LoVo (cell line): ENCODE data around the gene ID2.

ENCODE experiments used
- DNase-seq: peaks from one replicate; pipeline ENCODE4 v3.0.0-alpha.2; 2016; ENCODE audit warnings: low spot score

The ID2 gene

DNA sequence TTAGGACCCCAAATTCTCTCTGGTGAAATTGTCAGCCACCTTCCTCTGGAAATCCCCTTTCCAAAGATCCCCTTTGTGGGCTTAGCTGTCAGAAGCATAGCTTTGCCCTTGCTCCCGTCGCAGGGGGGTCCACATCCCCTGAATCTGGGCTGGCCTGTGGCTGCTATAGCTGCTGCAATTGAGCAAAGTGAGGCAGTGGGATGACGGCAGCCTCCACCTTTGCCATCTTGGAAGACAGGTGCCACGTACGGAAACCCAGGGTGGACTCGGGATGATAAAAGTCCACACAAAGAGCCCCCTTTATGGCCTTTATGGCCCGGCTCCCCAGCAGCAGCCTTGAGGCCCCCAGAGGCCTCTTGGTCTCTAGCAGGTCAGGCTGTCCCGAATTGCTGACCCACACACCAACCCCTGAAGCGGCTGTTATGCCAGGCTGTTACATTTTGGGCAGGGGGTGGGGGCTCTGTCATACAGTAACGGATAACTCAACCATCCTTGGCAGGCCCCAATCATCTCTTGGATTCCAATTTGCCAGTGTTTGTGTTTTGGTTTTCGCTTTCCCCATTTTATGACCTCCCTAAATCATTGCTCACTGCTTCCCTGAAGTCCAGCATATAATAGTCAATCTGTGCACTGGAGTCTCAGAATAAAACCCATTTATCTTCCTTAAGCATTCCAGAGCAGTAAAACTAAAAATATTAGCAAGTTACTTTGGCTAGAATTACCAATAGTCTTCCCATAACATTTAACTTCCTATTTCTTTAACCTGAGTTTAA is 33.2 kb upstream of the ID2 start:
- DNase-seq, result no peak

DNA sequence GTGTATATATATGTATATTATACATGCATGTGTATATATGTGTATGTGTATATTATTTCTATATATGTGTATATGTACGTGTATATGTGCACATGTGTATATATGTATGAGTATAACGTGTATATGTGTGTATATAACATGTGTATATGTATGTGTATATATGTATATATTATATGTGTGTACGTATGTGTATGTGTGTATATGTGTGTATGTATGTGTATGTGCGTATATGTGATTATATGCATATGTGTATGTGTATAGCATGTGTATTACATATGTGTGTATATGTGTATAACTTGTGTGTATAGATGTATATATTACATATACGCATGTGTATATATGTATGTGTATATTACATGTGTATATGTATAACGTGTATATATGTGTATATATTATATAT is 32.1 kb upstream of the ID2 start:
- no peak for DNase-seq

DNA sequence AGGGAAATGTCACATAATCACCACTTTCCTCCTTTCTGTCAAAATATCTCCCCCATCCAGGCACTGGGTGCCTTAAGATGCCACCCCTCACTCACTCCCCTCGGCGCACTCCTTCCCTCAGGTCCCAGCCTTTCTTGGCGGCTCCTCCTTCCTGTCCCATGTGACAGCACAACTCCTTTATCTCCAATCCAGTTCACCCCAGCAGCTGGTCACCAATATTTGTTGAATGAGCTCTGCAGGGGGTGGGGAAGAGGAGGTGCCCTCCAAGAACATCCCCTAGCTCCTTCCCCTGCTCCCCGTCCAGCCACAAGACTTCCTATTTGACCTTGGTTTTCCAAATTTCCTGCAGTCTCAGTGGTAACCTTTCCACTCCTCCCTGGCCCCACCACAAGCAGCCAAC is 31.6 kb upstream of the ID2 start:
- DNase-seq, result no peak

- DNase-seq, result no peak
Measured at GRCh38 chr2:8652774-8653426, 29.0 kb upstream of the ID2 start.

- no peak for DNase-seq
Measured at GRCh38 chr2:8653485-8653884, 28.4 kb upstream of the ID2 start.

DNA sequence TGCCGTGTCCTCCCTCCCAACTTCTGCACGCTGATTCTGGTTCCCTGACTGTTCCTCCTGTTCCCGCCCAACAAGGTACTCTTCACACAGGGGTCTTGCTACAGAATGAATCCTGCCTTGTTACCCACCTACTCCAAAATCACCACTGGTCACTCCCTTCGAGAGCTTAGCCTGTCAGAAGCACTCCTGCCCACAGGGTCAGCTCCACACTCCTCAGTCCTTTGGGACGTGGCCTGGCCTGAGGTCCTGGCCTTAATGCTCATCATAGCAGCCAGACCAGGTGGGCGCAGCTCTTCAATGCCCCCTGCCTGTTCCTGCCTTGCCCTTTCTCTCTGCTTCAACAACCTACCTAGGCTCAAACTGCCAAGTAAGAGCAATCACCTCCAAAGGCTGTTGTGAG is 27.8 kb upstream of the ID2 start:
- no peak for DNase-seq

DNA sequence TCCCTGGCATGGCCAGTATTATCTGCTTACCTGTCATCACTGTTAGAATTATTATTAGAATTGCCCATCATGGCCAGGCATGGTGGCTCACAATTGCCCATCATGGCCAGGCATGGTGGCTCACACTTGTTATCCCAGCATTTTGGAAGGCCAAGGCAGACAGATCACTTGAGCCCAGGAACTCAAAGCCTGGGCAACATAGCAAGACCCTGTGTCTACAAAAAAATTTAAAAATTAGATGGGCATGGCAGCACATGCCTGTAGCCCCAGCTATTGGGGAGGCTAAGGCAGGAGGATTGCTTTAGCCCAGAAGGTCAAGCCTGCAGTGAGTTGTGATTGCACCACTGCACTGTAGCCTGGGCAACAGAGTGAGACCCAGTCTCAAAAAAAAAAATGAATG is 27.4 kb upstream of the ID2 start:
- no peak for DNase-seq

GRCh38 chr2:8656160-8656641 is 25.7 kb upstream of the ID2 start:
- DNase-seq, result no peak

- DNase-seq, result no peak
Measured at GRCh38 chr2:8656811-8657210, 25.0 kb upstream of the ID2 start.

GRCh38 chr2:8657423-8658062 is 24.3 kb upstream of the ID2 start:
- DNase-seq, result no peak

DNA sequence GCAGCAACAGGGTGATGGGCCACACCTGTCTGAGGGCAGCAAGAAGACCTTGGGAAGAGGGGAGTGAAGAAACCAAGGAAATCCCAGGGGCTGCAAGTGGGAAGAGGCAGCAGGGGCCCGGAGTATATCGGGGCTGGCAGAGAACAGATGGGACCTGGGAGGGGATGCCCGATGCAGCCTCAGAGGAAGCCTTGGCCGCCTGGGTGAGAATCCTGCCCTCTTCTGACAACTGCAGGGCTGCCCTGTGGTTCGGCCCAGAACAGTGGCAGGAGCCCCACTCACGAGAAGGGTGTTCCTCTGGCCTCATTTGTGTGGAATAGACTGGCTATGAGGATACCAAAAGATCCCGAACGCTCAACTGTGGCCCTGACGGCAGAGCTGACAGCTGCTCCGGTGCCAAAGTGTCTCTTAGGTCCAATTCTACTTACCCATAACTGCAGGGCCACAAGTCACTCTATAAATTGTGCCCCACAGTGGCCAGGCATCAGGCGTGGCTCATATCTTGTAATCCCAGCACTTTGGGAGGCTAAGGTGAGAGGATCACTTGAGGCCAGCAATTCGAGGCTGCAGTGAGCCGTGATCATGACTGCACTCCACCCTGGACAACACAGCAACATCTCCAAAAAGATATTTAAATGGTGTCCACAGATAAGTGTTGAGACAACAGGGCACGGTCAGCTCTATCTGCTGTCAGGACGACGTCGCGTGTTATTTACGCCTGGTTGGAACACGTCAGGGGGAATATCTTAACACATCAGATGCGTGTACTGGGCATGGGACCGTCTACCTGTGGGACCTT is 23.6 kb upstream of the ID2 start:
- no peak for DNase-seq

DNA sequence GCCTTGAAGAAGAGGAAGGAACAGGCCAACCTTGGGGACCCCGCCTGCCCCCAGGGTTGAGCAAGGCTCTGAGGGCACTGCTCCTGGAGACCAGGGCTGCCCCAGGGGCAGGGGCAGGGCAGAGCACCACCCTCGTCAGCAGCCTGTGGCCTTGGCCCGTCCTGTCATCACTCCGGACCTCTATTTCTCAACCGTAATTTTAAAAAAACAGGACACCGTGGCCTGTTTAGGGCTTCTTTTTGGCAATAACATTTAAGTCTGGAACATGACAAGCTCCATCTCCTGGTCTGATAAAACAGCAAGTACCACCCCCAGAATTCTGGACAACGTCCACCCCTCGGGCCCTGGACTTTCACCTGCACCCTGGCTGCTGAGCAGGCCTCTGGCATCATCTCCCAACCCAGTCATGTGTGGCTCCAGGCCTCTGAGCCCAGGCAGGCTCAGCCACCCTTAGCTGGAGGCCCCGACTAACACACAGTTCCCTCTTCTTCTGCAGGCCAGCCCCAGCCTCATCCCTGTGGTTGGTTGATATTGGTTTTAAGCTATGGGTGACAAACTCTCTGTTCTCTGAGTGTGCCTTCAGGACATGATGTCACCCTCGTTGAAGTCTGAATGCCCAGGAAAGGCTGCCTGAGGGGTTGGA is 22.6 kb upstream of the ID2 start:
- DNase-seq, result no peak

DNA sequence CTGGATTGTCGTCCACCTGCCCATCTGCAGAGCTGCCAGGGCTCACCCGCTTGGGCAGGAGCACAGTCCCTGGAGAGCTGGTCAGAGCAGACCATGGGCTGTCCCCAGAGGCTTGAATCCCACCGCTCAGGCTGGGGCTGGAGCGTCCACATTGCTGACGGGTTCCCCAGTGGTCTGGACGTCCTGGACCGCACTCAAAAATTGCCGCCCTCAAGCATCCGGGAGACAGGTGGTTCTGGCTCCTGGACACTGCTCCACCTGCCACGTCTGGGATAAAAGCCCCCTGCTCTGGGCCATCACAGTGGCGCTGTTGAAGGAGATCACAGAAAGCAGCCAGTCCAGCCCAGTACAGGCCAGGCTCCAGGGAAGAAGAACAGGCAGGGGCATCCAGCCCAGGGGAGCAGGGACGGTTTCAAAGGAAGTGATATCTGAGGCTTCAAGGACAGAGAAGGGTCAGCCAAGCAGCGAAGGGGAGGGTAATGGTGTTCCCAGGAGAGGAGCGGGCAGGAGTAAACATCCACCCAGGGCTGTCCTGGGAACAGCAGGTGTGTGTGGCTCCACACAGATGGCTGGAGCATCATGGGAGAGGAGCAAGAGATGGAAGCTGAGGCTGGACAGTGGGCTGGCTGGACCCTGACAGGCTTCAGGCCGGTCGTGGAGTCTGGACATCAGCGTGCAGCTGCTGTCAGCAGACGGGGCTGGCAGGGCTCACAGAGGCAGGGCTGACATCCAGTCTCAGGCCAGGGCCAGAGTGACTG is 21.9 kb upstream of the ID2 start:
- DNase-seq, result no peak

DNA sequence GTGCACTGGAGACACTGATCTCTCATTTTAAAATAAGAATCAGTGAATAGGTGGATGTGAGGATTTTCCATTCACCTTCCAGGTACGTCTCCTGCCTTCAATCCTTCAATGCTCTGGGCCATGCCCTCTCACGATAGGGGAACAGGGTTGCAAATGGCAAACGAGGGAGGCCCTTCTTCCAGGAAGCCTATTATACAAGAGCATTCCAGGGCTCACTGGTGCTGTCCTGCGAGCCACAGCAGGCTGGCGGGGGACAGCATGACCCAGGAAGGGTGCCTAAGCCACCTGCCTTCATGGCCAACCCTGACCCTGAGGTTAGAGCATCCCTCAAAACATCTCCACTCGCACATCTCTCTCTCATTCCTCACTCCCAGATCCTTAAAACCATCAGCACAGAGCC is 20.6 kb upstream of the ID2 start:
- DNase-seq, result no peak

- DNase-seq, result no peak
Measured at GRCh38 chr2:8661736-8662135, 20.1 kb upstream of the ID2 start.

DNA sequence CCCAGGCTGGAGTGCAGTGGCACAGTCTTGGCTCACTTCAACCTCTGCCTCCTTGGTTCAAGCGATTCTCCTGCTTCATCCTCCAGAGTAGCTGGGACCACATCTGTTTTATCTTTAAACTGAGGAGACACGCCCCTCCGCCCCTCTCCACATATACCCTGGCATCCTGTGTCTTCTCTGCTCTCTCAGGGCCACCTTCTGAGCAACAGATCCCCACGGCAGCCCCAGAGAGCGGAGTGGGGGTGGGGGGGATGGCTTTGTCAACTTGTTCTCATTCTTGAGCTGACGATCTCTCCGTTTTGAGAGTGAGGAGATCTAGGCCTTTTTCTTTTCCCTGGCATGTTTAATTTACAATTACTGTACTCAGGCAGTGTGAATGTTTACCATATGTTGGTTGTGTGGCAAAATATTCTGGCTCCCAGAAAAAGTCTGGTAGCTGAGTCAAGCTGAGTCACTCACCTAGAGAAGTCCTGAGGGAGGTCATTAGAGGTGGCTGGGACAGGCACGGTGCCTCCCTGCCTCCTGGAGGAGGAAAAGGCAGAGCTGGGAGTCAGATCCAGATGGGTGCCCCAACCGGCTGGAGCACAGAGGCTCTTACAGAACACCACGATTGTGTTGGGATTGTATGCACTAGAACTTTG is 19.5 kb upstream of the ID2 start:
- DNase-seq, result peak; percentile 42

DNA sequence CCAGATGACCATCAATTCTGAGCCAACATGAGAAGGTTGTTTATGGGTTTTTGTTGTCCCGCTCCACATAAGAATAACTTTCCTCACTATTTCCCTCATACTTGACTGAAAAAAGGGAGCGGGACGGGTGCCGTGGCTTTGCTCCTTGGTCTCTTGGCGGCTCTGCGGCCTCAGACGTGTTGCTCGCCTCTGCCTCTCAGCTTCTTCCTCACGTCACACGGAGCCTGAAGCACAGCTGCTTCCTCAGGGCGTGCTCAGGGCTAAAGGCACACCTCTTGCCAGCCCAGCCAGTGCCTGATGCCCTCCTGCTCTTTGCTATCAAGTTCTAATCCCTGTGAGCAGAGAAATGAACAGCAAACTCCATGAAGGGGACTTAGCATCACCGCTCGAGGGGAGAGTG is 17.9 kb upstream of the ID2 start:
- no peak for DNase-seq

DNA sequence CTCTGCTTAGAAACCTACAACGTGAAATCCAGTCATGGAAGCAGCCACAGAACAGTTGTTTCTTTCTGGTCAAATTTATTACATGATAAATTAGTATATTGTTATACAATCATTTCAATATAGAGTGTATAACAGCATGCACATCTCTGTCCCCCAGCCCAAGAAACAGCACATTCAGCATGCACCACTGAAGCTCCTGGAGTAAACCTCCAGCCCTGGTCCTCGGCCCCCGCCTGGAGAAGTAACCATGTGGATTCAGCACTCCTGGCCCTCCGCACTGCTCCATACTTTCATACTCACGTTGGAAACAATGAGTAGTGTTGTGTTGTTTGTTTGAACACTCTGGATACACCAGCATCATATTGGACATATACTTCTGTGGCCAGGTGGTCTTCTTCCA is 15.3 kb upstream of the ID2 start:
- no peak for DNase-seq

- no peak for DNase-seq
Measured at GRCh38 chr2:8667896-8668512, 13.9 kb upstream of the ID2 start.

GRCh38 chr2:8669157-8669817 is 12.6 kb upstream of the ID2 start:
- DNase-seq, result no peak
